ENCODE data around the gene MLPH. TPM values are rescaled to one million over a fixed set of nuclear protein-coding genes. Genes with fewer than 3 reads are reported as not detected.

The MLPH gene
- total and polyA plus RNA-seq, 4 donors = 2.3 to 10.1 (median 3.9) TPM

- Histone ChIP-seq H3K36me3 (ENCODE audit: control insufficient read depth in 1 of 2, insufficient read depth in 2 of 2, low read length in 1 of 2) (no peaks in the 10 kb centered on the region), H3K27me3 (ENCODE audit: control insufficient read depth in 1 of 2, insufficient read depth in 2 of 2, low read length in 1 of 2) (no peaks in the 10 kb centered on the region), H3K27ac (ENCODE audit: low read depth in 1 of 2, low read length in 2 of 2) (no peak overlapping the region), H3K4me1 (ENCODE audit: control insufficient read depth in 1 of 2, insufficient read depth in 2 of 2, low read length in 2 of 2) (no peaks in the 10 kb centered on the region), H3K4me3 (ENCODE audit: low read length in 2 of 2) (no peak overlapping the region), H3K9me3 (ENCODE audit: control insufficient read depth, low read length) (peaks cover 8% of the 10 kb centered on the region)
- ATAC-seq (ENCODE audit: low FRiP score) (no peak), DNase-seq (peak in 1 of 2 donors; percentile 16)
- intact Hi-C loops (cut with DNase I) = no loop called here
- 90% methylated on average over 7 of the region's 7 CpGs for WGBS, 2 donors
Measured at GRCh38 chr2:237553948-237554347, 66.9 kb downstream of the MLPH start.

- no peak for ATAC-seq (ENCODE audit: low FRiP score)
- Histone ChIP-seq H3K36me3 (ENCODE audit: control insufficient read depth in 1 of 2, insufficient read depth in 2 of 2, low read length in 1 of 2) (no peaks in the 10 kb centered on the region), H3K4me1 (ENCODE audit: control insufficient read depth in 1 of 2, insufficient read depth in 2 of 2, low read length in 2 of 2) (no peaks in the 10 kb centered on the region), H3K4me3 (ENCODE audit: low read length in 2 of 2) (no peak overlapping the region), H3K27ac (ENCODE audit: low read depth in 1 of 2, low read length in 2 of 2) (no peak overlapping the region), H3K27me3 (ENCODE audit: control insufficient read depth in 1 of 2, insufficient read depth in 2 of 2, low read length in 1 of 2) (no peaks in the 10 kb centered on the region), H3K9me3 (ENCODE audit: control insufficient read depth, low read length) (peaks cover 8% of the 10 kb centered on the region)
- intact Hi-C loops (cut with DNase I) = no loop called here
- DNase-seq = no peak
- WGBS, 2 donors = 97 to 100% methylated on average over 1 of the region's 1 CpG
Measured at GRCh38 chr2:237555560-237555959, 68.5 kb downstream of the MLPH start.

DNA sequence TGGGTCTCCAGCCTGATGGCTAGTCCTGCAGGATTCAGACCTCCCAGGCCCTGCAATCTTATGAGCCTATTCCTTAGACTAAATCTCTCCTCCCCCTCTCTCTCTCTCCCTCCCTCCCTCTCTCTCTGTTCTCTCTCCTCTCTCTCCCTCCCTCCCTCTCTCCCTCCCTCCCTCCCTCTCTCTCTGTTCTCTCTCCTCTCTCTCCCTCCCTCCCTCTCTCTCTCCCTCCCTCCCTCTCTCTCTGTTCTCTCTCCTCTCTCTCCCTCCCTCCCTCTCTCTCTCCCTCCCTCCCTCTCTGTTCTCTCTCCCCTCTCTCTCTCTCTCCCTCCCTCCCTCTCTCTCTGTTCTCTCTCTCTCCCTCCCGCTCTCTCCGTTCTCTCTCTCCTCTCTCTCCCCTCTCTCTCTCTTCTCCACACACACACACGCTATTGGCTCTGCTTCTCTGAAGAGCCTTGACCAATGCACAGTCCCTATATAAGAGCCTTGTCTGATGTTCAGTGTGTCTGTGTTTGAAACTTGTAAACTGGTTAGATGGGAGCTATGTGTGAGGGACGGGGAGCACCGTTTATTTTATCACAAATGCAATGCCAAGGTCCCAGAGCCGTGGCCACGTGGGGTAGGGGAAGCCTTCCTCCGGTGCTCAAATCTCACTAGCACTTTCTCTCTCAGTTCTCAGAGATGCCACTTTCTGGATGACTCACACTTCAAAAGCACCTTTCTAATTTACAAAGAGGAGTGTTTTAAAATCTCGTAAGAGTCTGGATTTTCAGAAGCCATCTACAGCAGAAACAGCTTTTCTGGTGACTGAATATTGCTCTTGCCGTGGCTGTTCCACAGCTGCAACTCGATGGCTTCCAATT is 70.0 kb downstream of the MLPH start:
- H3K9me3 ChIP-seq (ENCODE audit: control insufficient read depth, low read length) = peaks cover 8% of the 10 kb centered on the region
- H3K27me3 ChIP-seq (ENCODE audit: control insufficient read depth in 1 of 2, insufficient read depth in 2 of 2, low read length in 1 of 2) = no peaks in the 10 kb centered on the region
- 60 to 65% methylated on average over 11 of the region's 11 CpGs for WGBS, 2 donors
- H3K4me3 ChIP-seq (ENCODE audit: low read length in 2 of 2) = no peak overlapping the region
- no peaks in the 10 kb centered on the region for H3K4me1 ChIP-seq (ENCODE audit: control insufficient read depth in 1 of 2, insufficient read depth in 2 of 2, low read length in 2 of 2)
- no peaks in the 10 kb centered on the region for H3K36me3 ChIP-seq (ENCODE audit: control insufficient read depth in 1 of 2, insufficient read depth in 2 of 2, low read length in 1 of 2)
- intact Hi-C loops (cut with DNase I) = no loop called here
- DNase-seq (peak in 1 of 2 donors; percentile 28), ATAC-seq (ENCODE audit: low FRiP score) (no peak)
- no peak overlapping the region for H3K27ac ChIP-seq (ENCODE audit: low read depth in 1 of 2, low read length in 2 of 2)

DNA sequence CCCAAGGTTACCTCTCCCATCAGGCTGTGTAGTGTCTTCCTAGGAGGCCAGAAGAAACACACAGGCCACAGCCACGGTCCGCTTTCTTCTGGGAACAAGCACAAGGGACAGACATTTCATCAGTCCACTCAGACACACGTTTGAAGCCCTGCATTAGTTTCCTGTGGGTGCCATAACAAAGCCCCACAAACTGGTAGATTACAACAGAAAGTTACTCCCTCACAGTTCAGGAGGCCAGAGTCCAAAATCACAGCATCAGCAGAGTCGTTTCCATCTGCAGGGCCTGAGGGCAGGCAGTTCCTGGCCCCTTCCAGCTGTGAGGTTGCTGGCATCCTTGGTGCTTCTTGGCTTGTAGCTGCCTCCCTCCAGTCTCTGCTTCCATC is 70.6 kb downstream of the MLPH start:
- intact Hi-C loops (cut with DNase I) = no loop called here
- Histone ChIP-seq H3K4me1 (ENCODE audit: control insufficient read depth in 1 of 2, insufficient read depth in 2 of 2, low read length in 2 of 2) (no peaks in the 10 kb centered on the region), H3K27me3 (ENCODE audit: control insufficient read depth in 1 of 2, insufficient read depth in 2 of 2, low read length in 1 of 2) (no peaks in the 10 kb centered on the region), H3K36me3 (ENCODE audit: control insufficient read depth in 1 of 2, insufficient read depth in 2 of 2, low read length in 1 of 2) (no peaks in the 10 kb centered on the region), H3K9me3 (ENCODE audit: control insufficient read depth, low read length) (peaks cover 8% of the 10 kb centered on the region), H3K4me3 (ENCODE audit: low read length in 2 of 2) (no peak overlapping the region), H3K27ac (ENCODE audit: low read depth in 1 of 2, low read length in 2 of 2) (no peak overlapping the region)
- ATAC-seq (ENCODE audit: low FRiP score) (no peak), DNase-seq (peak in 1 of 2 donors; percentile 20)
- 66 to 69% methylated on average over 4 of the region's 4 CpGs for WGBS, 2 donors

- Histone ChIP-seq H3K4me3 (ENCODE audit: low read length in 2 of 2) (no peak overlapping the region), H3K9me3 (ENCODE audit: control insufficient read depth, low read length) (peaks cover 8% of the 10 kb centered on the region)
Measured at GRCh38 chr2:237558961-237559641, 72.0 kb downstream of the MLPH start.

DNA sequence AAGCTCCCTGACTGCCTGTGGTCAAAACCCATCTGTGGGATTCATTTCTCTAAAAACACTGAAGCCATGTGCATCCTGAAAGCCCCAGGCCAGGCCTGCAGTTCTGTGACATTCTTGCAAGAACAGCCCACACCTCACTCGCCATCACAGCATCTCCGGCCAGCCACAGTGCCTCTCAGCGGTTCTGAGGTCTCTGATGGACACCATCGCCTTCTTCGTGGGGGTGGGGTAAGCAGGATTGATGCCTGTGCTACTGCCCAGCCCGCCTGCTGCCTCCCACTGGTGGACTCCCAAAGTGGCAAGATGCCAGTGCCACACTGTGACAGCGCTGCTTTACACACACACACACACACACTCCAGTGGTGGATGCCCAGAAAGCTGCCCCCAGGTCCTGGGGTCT is 74.2 kb downstream of the MLPH start:
- WGBS, 2 donors = 83 to 86% methylated on average over 7 of the region's 7 CpGs
- Histone ChIP-seq H3K36me3 (ENCODE audit: control insufficient read depth in 1 of 2, insufficient read depth in 2 of 2, low read length in 1 of 2) (no peaks in the 10 kb centered on the region), H3K4me1 (ENCODE audit: control insufficient read depth in 1 of 2, insufficient read depth in 2 of 2, low read length in 2 of 2) (no peaks in the 10 kb centered on the region), H3K4me3 (ENCODE audit: low read length in 2 of 2) (no peak overlapping the region), H3K9me3 (ENCODE audit: control insufficient read depth, low read length) (peaks cover 5% of the 10 kb centered on the region), H3K27ac (ENCODE audit: low read depth in 1 of 2, low read length in 2 of 2) (no peak overlapping the region), H3K27me3 (ENCODE audit: control insufficient read depth in 1 of 2, insufficient read depth in 2 of 2, low read length in 1 of 2) (no peaks in the 10 kb centered on the region)
- DNase-seq = peak; percentile 46 to 49
- intact Hi-C loops (cut with DNase I) = no loop called here
- no peak for ATAC-seq (ENCODE audit: low FRiP score)

More at GRCh38 chr2:237558961-237559641, 72.0 kb downstream of the MLPH start:
- Histone ChIP-seq H3K4me1 (ENCODE audit: control insufficient read depth in 1 of 2, insufficient read depth in 2 of 2, low read length in 2 of 2) (no peaks in the 10 kb centered on the region), H3K36me3 (ENCODE audit: control insufficient read depth in 1 of 2, insufficient read depth in 2 of 2, low read length in 1 of 2) (no peaks in the 10 kb centered on the region), H3K27me3 (ENCODE audit: control insufficient read depth in 1 of 2, insufficient read depth in 2 of 2, low read length in 1 of 2) (no peaks in the 10 kb centered on the region), H3K27ac (ENCODE audit: low read depth in 1 of 2, low read length in 2 of 2) (no peak overlapping the region)
- 62 to 69% methylated on average over 22 of the region's 22 CpGs for WGBS, 2 donors
- DNase-seq (peak; percentile 73 to 77), ATAC-seq (ENCODE audit: low FRiP score) (peak; percentile 34)
- intact Hi-C loops (cut with DNase I) = no loop called here

DNA sequence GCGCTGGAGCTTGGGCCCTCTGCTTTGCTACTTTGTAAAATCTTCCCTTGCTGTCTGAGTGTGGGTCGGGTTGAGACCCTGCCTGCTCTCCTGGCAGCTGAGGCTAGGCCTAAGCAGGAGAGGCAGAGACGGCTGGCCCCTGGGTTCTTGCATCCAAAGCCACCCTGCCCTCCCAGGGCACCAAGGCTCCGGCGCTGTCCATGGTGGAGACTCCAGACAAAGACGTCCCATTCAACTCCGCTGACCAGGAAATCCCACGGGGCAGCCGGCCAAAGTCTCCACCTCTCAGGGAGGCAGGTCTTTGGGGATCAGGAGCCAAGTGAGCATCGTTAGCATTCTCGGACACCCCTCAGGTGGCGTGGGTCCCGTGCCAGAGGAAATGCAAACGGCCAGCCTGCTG is 76.8 kb downstream of the MLPH start:
- DNase-seq (peak in 1 of 2 donors; percentile 70), ATAC-seq (ENCODE audit: low FRiP score) (no peak)
- H3K4me1 ChIP-seq (ENCODE audit: control insufficient read depth in 1 of 2, insufficient read depth in 2 of 2, low read length in 2 of 2) = no peaks in the 10 kb centered on the region
- H3K9me3 ChIP-seq (ENCODE audit: control insufficient read depth, low read length) = no peaks in the 10 kb centered on the region
- H3K4me3 ChIP-seq (ENCODE audit: low read length in 2 of 2) = no peak overlapping the region
- intact Hi-C loops (cut with DNase I) = no loop called here
- H3K36me3 ChIP-seq (ENCODE audit: control insufficient read depth in 1 of 2, insufficient read depth in 2 of 2, low read length in 1 of 2) = no peaks in the 10 kb centered on the region
- 20 to 23% methylated on average over 14 of the region's 14 CpGs for WGBS, 2 donors
- no peaks in the 10 kb centered on the region for H3K27me3 ChIP-seq (ENCODE audit: control insufficient read depth in 1 of 2, insufficient read depth in 2 of 2, low read length in 1 of 2)
- no peak overlapping the region for H3K27ac ChIP-seq (ENCODE audit: low read depth in 1 of 2, low read length in 2 of 2)

DNA sequence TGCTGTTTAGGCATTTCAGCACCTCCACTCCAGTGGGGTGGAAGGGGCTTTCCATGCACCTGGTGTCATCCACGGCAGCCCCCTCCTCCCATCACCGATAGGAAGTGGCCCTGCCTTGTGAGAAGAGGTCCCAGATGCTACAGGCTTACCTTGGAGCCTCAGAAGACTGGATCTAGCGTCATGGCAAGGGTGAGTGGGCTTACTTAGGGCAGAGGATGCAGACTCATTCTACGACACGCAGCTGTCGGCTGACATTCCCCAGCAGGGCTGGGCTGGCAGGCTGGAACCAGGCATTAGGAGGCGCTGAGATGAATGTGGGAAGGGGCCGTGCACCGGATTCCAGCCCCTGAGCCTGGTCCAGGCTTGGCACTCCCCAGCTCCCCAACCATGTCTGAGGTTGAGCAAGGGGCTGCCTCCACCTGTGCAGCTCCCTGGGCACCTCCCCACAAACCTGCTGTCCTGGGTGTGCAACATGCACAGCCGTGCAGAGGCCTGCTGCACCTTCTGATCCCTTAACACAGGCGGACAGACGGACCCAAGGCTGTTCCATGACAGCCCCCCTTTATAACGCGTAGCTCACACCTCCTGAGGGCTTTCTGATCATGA is 77.6 kb downstream of the MLPH start:
- no peaks in the 10 kb centered on the region for H3K36me3 ChIP-seq (ENCODE audit: control insufficient read depth in 1 of 2, insufficient read depth in 2 of 2, low read length in 1 of 2)
- DNase-seq = peak in 1 of 2 donors; percentile 59

More for the DNA sequence above, 77.6 kb downstream of the MLPH start:
- no peaks in the 10 kb centered on the region for H3K4me1 ChIP-seq (ENCODE audit: control insufficient read depth in 1 of 2, insufficient read depth in 2 of 2, low read length in 2 of 2)
- intact Hi-C loops (cut with DNase I) = no loop called here
- no peak overlapping the region for H3K27ac ChIP-seq (ENCODE audit: low read depth in 1 of 2, low read length in 2 of 2)
- WGBS, 2 donors = 83 to 85% methylated on average over 14 of the region's 14 CpGs
- no peaks in the 10 kb centered on the region for H3K9me3 ChIP-seq (ENCODE audit: control insufficient read depth, low read length)
- no peak overlapping the region for H3K4me3 ChIP-seq (ENCODE audit: low read length in 2 of 2)
- ATAC-seq (ENCODE audit: low FRiP score) = no peak
- H3K27me3 ChIP-seq (ENCODE audit: control insufficient read depth in 1 of 2, insufficient read depth in 2 of 2, low read length in 1 of 2) = no peaks in the 10 kb centered on the region
